8988T (cell line): ENCODE measurements around the gene MYBPC2.
"Not testable (repeated sequence)": the region's sequence is repeated elsewhere in the genome, so short reads cannot be mapped to it uniquely, and the experiment has no call there.

ENCODE experiments used
- DNase-seq: peaks from one replicate; pipeline ENCODE4 v3.0.0; 2011

Gene MYBPC2

DNA sequence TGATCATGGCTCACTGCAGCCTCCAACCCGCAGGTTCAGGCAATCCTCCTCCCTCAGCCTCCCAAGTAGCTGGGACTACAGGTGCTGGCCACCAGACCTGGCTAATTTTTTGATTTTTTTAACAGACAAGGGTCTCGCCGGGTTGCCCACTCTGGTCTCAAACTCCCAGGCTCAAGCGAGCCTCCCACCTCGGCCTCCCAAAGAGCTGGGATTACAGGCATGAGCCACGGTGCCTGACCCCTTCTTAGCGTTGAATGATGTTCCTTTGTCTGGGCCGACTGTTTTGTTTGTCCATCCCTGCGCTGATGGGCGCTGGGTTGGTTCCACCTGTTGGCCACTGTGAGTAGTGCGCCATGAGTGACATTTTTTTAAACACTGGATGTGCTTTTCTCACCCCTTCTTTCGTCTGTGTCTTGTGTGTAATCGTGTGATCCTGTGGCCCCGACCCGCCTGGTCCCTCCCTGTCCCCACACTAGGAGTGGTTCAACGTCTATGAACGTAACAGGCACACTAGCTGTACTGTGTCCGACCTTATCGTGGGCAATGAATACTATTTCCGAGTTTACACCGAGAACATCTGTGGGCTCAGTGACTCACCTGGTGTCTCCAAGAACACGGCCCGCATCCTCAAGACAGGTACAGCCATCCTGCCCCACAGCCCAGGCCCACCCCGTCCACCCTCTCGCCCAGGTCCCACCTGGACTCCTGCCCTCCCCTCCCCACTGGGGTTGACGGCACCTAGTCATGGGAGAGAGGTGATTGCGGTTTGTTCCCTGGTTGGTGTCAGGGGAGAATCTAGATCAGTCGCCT is 28.6 kb downstream of the MYBPC2 start:
- peak; percentile 81 for DNase-seq

DNA sequence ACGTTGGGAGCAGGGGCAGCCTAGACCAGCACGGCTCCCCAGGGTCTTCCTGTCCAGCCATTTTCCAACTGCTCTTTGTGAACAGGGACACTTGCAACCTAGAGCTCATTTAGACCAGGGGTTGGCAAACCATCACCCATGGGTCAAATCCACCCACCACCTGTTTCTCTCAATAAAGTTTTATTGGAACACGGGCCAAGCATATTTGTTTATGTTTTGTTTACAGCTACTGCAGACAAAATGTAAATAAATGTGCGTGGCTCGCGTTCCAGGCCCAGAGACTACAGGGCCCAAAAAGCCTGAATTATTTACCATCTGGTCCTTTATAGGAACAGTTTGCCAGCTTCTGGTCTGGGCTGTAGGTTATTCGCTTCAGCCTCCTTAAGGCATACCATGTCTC is 30.3 kb downstream of the MYBPC2 start:
- DNase-seq: no peak

DNA sequence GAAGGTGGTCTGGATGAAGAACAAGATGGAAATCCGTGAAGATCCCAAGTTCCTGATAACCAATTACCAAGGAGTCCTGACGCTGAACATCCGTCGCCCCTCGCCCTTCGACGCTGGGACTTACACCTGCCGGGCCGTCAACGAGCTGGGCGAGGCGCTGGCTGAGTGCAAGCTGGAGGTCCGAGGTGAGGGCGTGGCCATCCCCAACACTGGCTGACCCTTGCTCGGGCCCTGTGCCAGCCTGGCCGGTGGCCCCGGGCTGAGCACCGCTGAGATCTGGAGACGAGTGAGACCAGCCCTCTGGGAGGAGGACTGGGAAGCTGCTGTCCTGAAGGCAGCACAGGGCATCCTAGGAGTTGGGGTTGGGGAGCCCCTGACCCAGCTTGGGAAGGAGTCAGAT is 31.7 kb downstream of the MYBPC2 start:
- DNase-seq: no peak

DNA sequence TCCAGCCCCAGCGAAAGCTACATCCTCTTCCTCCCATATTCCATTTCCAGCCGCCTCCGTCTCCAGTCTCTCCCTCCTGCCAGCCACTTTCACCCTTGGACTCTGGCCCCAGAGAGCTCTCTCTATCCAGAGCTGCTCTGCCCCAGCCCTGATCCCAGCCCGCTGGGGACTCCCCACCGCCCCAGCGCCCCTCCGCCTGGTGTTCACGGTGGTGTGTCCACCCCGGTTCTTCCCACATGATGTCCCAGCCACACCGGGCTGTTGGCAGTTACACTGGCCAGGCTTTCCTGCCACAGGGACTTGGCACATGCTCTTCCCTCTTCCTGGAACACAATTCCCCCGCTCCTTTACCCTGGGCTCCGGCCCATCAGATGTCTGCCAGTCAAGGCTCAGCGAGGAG is 32.3 kb downstream of the MYBPC2 start:
- no peak for DNase-seq

DNA sequence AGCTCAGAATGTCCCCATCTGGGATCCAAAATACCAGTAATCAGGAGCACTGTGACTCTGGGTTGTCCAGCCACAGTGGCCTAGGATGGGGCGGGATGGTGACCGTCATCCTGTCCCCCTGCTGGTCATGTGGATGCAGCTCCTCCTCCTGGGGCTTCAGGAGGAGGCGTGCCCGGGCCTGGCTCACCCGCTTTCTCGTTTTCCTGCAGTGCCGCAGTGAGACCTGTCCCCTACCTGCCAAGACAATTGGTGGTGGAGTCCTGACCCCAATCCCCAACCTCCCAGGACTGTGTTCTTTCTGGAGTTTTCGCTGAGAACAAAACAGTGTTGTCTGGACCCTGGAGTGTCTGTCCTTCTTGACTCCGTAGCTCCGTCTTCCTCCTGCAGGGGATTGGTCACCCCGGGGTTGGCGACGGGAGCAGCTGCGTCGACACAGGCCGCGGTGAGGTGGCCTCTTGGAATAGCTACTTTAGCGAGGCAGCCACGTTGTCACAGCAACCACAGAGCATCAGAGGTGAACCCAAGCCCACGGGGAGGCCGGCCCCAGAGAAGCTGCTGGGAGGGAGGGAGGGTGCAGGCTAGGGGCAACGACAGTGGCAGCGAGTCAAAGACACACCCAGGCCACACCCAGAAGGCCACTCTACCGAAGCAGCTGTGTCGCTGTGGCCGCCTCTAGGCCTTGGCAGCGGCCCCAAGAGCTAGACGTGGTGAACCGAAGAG is 33.5 kb downstream of the MYBPC2 start:
- peak; percentile 40 for DNase-seq

DNA sequence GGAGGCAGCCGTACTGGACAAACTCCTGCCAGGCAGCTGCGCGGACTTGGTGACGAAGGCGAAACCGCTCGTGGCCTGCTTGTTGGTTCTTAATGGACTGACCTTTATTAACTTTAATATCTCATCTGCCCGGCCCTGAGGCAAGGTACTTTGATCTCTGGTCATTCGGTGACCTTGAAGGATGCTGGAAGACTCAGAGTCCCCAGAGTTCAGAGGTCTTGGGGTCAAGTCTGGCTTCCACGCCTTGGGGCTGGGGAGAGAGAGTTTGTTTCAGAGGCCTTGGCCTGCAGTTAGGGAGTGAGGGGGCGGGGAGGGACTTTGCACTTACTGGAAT is 34.0 kb downstream of the MYBPC2 start:
- no peak for DNase-seq

DNA sequence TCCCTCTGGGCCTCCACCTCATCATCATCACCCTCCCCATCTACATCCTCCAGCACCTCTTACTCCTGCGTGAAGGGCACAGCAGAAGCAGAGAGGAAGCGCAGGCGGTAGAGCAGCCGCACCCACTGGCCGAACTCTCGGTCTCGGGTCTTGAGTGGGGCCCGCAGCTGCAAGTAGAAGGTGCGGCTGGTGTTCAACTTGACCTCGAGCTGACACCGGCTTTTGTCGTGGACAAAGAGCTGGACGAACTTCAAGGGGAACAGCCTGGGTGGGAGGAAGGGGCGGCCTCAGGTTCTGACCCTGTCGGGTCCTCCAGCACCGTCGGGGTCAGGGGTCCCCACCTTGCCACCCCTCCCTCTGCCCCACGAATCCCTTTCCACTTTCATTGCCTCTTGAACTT is 34.9 kb downstream of the MYBPC2 start:
- DNase-seq: no peak

DNA sequence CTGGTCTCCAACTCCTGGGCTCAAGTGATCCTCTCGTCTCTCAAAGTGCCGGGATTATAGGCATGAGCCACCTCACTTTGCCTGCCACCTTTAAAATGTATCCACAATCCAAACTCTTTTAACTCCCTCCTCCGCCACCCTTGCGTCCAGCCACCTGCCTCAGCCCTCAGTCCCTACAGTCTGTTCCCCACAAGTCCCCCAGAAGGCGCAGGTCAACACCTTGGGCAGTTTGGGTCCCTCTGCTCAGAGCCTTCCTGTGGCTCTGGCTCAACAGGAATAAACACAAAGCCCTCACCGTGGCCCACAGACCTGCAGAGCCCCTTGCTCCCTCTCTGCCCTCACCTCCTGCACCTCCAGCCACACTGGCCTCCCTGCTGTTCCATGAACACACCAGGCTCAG is 36.1 kb downstream of the MYBPC2 start:
- DNase-seq: no peak

DNA sequence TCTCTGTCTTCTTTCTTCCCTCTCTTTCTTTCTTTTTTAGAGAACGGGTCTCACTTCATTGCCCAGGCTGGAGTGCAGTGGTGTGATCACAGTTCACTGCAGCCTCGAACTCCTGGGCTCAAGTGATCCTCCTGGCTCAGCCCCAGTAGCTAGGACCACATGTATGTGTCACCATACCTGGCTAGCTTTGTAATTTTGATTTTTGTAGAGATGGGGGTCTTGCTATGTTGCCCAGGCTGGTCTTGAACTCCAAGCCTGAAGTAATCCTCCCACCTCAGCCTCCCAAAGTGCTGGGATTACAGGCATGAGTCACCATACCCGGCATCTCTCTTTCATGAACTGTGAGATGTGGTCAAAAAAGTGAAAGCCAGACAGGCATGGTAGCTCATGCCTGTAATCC is 40.6 kb downstream of the MYBPC2 start:
- DNase-seq: not testable (repeated sequence)

DNA sequence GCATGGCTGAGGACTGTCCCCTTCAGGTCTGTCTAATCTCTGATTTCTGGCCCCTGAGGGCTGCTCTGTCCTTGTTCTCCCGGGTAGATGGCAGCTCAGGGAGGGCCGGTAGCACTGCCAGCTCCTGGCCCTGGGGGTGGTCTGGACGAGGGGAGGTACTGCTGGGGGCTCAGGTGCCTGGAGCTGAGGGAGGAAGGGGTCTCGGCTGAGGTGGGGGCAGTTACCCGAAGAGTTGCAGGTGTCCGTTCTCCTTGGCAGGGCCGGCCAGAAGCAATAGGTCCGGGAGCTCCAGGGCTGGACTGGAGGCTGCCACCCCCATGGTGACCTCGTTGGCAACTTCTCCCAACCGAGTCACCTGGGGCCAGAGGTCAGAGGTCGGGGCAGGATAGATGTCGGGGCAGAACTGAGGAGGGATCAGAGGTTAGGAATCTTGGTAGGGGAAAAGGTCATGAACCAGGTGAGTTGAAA is 42.4 kb downstream of the MYBPC2 start:
- no peak for DNase-seq

DNA sequence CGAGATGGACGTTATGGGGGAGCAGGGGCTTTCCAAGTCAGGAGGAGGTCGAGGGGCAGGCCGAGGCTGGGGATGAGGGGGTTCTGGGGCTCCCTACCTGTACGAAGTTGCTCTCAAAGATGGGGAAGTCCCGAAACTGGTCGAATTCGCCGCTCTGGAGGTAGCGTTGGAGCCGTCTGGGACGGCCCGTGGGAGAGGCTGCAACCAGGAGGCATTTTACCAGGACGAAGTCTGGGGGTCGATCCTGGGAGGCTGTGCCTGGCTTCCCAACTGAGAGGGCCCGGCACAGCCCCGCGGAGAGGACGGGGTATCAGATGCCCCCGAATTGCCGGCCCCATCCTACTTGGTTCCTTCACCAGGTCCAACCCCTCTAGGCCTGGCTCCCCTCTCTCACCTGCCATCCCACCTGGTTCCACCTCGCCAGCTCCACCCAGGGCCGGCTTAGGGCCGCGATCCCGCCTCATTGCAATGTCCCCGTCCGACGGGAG is 43.1 kb downstream of the MYBPC2 start:
- no peak for DNase-seq

DNA sequence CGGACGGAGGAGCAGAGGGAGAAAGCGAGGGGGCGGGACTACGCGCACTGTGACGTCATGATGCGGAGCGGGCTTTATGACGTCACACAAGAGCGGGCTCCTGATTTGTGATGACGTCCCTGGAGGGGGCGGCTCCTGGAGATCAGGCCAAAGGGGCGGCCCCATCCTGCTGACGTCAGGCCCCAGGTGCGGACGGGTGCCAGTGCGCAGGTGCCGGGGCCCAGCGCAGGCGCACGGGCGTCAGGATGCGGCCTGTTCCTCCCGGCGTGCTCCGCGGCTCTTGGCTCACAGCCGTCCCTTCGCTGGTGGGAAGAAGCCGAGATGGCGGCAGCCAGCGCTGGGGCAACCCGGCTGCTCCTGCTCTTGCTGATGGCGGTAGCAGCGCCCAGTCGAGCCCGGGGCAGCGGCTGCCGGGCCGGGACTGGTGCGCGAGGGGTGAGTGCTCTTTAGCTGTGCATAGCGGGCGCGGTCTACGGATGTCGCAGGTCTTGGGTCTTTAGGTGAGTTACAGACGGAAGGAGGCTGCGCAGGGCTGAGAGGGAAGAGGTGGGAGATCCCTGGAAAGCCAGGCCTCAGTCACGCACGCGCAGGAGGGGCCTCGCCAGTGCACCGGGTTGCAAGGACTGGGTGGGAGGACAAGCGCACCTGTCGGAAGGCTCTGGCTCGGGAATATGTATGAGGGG is 43.7 kb downstream of the MYBPC2 start, which contains the start of the genes EMC10 and GARIN5A:
EMC10 (plus strand) TSS at position 284 of the 683 bp plus-strand sequence; CDS start at position 322, 38 bp downstream.
GARIN5A (minus strand) TSS at position 625 of the 683 bp plus-strand sequence; CDS start at position 165, 460 bp downstream.
- DNase-seq: peak; percentile 91

DNA sequence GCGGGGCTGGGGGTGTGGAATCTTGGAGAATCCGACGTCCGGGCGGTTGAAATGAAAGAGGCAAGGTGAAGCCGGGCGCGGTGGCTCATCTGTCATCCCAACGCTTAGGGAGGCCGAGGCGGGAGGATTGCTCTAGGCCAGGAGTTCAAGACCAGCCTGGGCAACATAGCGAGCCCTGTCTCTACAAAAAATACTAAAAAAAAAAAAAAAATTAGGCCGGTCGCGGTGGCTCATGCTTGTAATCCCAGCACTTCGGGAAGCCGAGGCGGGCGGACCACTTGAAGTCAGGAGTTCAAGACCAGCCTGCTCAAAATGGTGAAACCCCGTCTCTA is 44.2 kb downstream of the MYBPC2 start:
- DNase-seq: no peak

DNA sequence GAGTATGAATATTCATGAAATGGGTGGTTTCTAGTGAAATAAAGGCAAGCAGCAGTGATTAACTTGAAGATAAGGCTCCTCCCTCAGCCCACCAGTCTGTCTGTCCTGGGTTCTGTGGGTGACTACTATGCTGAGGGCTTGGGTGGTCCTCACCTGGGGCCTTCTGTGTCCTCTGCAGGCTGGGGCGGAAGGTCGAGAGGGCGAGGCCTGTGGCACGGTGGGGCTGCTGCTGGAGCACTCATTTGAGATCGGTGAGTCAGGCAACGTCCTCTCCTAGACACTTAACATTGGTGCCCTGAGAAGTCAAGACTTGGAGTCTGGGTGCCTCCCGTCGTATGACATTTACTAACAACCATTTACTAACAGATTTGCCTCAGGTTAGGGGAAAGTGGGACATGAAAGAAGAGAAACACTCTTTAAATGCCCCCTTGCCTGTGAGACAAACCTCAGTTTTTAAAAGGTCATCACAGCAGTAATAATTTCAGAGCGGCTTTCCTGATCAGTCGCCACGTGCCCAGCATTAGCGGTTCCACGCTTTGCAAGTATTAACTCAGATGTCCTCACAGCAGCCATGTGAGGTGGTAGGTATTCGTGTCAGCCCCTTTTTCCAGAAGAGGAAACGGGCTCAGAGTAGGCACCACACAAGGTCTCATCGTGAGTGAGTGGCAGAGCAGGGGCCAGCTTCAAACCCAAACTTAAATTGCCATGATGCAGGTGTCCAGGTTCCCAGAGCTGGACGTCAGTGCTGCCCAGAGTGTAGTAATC is 45.2 kb downstream of the MYBPC2 start:
- DNase-seq: no peak

DNA sequence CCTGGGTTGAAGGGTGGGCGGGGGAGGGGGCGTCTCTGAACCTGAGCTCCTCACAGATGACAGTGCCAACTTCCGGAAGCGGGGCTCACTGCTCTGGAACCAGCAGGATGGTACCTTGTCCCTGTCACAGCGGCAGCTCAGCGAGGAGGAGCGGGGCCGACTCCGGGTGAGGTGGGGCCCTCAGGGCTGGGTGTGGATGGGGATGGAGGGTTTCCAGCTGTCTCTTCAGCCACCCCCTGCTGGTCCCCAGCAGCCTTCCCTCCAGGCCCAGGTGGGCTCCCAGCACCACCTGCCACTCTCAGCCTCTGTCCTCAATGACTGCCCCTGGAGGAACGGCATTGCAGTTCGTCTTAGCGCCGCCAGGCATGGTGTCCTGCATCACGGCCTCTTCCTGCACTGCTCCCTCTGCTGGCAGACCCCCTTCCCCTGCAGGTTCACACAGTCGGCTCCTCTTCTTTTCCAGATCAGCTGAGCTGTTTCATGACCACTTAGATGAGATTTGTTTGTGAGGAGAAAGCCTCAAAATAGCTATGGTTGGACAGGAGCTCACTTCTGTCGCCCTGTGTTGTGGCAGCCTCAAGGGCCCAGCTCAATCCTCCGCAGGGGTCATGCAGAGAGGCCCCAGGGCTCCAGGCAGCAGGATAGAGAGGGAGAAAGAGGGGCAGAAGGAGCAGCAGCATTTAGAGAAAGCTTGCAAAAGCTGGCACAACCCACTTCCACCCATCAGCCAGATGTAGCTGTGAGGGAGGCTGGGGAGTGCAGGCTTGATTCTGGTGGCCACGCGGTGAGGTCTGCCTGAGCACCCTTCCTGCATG is 46.4 kb downstream of the MYBPC2 start:
- DNase-seq: peak; percentile 84

DNA sequence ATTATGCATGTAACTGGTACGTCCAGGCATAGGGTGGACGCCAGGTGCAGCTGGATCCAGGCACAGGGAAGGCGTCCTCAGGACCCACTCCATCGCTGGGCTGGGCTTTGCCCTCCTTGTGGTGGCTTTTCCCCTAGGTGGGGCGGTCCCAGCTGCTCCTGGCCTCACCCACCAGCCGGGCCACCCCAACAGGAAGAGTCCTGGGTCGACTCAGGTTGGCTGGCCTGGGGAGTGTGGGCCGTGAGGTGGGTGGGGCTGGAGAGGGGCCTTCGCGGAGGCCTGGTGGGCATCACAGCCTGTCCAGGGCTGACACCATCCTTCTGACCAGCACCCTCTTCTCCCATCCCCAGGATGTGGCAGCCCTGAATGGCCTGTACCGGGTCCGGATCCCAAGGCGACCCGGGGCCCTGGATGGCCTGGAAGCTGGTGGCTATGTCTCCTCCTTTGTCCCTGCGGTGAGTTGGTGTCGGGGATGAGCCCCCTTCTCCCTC is 47.1 kb downstream of the MYBPC2 start:
- DNase-seq: no peak

DNA sequence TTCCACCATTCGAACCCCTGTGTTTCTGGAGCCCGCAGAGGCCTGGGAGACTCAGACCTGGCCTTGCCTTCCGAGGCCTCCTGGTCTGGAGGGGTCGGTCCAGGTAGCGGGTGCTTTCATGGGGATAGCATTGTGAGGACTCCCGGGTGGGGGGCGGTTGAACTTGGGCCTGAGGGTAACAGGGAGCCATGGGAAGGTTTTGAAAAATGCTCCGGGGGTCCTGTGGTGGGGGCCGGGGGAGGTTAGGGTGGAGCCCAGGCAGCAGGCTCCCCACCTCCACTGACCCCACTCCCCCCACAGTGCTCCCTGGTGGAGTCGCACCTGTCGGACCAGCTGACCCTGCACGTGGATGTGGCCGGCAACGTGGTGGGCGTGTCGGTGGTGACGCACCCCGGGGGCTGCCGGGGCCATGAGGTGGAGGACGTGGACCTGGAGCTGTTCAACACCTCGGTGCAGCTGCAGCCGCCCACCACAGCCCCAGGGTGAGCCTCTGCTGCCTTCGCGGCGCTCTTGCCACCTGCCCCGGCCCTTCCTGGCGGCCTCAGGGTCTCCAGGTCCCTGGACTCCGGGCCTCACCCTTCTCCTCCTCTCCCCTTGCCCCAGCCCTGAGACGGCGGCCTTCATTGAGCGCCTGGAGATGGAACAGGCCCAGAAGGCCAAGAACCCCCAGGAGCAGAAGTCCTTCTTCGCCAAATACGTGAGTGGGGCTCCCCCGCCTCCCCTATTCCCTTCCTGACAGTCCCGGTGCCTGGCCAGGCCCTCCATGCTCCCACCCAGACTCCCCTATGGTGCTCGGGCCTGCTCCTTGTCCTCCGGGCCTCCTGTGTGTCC is 47.8 kb downstream of the MYBPC2 start:
- no peak for DNase-seq

DNA sequence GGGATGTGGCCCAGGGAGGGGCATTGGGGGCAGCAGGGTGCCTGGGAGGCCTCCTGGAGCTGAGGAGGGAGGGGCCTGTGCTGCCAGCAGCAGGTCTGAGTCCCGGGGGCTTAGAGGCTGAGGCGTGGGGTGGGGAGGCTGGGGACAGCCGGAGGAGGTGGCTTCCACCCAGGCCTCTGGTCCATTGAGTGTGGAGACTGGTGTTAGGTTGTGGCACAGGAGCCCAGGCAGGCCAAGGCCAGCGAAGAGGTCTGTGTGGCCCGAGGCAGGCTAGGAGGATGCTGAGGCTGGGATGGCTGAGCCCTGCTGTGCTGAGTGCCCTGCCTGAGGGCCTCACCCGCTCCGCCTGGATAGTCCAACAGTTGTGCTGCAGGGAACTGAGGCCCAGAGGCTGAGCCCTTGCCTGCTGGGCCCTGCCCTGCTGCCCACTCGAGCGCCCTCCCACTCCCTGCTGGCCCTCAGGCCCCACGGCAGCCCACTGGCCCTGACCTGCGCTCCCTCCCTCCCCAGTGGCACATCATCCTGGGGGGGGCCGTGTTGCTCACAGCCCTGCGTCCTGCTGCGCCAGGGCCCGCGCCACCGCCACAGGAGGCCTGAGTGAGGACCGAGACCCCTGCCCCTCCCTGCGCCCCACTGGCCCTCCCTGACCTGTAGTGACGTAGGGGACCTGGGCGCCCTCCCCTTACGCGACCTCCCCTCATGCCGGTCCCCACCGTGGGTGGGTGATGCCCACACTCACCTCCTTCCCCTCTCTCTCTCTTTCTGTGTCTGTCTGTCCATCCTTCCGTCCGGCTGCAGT is 48.9 kb downstream of the MYBPC2 start:
- no peak for DNase-seq

DNA sequence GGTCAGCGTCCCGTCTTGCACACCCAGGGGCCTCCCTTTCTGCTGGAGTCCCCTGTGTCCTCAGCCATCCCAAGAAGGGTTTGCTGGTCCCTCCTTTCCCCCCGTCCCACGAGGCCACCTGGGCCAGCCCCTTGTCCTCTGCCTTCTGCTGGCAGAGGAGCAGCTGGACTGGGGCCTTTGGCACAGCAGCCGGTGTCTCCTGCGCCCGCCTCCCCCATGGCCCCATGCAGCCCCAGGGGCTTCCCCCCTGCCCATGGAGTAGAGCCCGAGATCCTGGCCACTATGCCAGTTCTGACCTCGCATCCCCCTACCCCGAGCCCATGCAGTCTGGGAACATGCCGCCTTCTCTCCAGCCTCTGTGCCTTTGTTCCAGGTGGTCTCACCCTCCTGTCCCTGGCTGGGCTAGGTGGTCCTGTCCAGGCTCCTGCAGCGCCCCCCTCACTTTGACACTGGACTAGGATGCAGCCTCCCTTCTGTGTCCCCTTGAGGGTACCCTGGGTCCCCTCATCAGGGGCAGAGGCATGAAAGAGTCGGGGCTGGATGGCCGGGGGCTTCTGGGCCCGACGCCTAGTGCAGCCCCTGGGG is 49.7 kb downstream of the MYBPC2 start:
- no peak for DNase-seq

DNA sequence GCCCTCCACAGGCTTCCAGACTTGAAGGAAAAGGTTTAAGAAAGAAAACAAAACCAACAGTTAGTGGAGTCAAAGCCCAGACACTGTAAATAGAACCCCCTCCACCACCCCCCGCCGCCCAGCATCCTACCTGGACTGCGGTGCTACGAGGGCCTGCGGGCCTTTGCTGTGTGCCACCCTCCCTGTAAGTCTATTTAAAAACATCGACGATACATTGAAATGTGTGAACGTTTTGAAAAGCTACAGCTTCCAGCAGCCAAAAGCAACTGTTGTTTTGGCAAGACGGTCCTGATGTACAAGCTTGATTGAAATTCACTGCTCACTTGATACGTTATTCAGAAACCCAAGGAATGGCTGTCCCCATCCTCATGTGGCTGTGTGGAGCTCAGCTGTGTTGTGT is 50.2 kb downstream of the MYBPC2 start:
- DNase-seq: no peak
